Central memory CD8-positive, alpha-beta T cell (primary cell): Measurements from ENCODE around the gene LCE6A.

Experiments
- ATAC-seq: fragments of 150-1000 bp; cut with Tn5 transposase; replicated peaks from 2 replicates; pipeline ENCODE4 v1.10.0; 2022; ENCODE audit warnings: mild to moderate bottlenecking, moderate FRiP score, moderate number of reproducible peaks; ENCODE audit not compliant: poor library complexity, severe bottlenecking; ENCODE audit errors: extremely low read depth
- DNase-seq, 2 donors: peaks; one replicate each; pipeline ENCODE4 v3.0.0; 2021; ENCODE audit warnings: low spot score in 2 of 2
- H3K27ac Mint-ChIP-seq: one replicate; pipeline ENCODE4 v1.8.0; 2022; ENCODE audit warnings: low read depth, mild to moderate bottlenecking, moderate library complexity, mixed read lengths
- H3K27me3 Mint-ChIP-seq: one replicate; pipeline ENCODE4 v1.8.0; 2022; ENCODE audit warnings: mixed read lengths
- H3K36me3 Mint-ChIP-seq: one replicate; pipeline ENCODE4 v1.8.0; 2022; ENCODE audit warnings: mild to moderate bottlenecking, moderate library complexity, mixed read lengths; ENCODE audit not compliant: insufficient read depth
- H3K4me1 Mint-ChIP-seq: one replicate; pipeline ENCODE4 v1.8.0; 2022; ENCODE audit warnings: mixed read lengths
- H3K4me3 Mint-ChIP-seq: one replicate; pipeline ENCODE4 v1.8.0; 2022; ENCODE audit warnings: mild to moderate bottlenecking, moderate library complexity, mixed read lengths
- H3K9me3 Mint-ChIP-seq: one replicate; pipeline ENCODE4 v1.8.0; 2022; ENCODE audit warnings: mixed read lengths

The LCE6A gene

GRCh38 chr1:152879559-152880198 lies 37.0 kb downstream of the LCE6A start:
- Mint-ChIP-seq H3K27me3 (peaks cover 34% of the 10 kb centered on the region), H3K4me1 (no peaks in the 10 kb centered on the region), H3K4me3 (no peak overlapping the region), H3K9me3 (no peaks in the 10 kb centered on the region), H3K27ac (no peak overlapping the region), H3K36me3 (no peaks in the 10 kb centered on the region)
- ATAC-seq, result no peak
- DNase-seq, result no peak

- Mint-ChIP-seq H3K4me3 (no peak overlapping the region), H3K27ac (no peak overlapping the region), H3K36me3 (no peaks in the 10 kb centered on the region), H3K4me1 (no peaks in the 10 kb centered on the region), H3K27me3 (peaks cover 28% of the 10 kb centered on the region), H3K9me3 (no peaks in the 10 kb centered on the region)
- ATAC-seq, result no peak
- DNase-seq, result no peak
Observed at GRCh38 chr1:152880316-152880715, 37.7 kb downstream of the LCE6A start.

GRCh38 chr1:152880907-152881306 lies 38.3 kb downstream of the LCE6A start:
- peaks cover 28% of the 10 kb centered on the region for H3K27me3 Mint-ChIP-seq
- no peaks in the 10 kb centered on the region for H3K9me3 Mint-ChIP-seq
- H3K4me3 Mint-ChIP-seq, result no peak overlapping the region
- H3K4me1 Mint-ChIP-seq, result peaks cover 5% of the 10 kb centered on the region
- no peaks in the 10 kb centered on the region for H3K36me3 Mint-ChIP-seq
- DNase-seq (no peak), ATAC-seq (peak; percentile 28)
- no peak overlapping the region for H3K27ac Mint-ChIP-seq

- H3K36me3 Mint-ChIP-seq, result no peaks in the 10 kb centered on the region
- no peak overlapping the region for H3K27ac Mint-ChIP-seq
- no peaks in the 10 kb centered on the region for H3K9me3 Mint-ChIP-seq
- ATAC-seq (no peak), DNase-seq (no peak)
- peaks cover 17% of the 10 kb centered on the region for H3K27me3 Mint-ChIP-seq
- H3K4me3 Mint-ChIP-seq, result no peak overlapping the region
- peaks cover 5% of the 10 kb centered on the region for H3K4me1 Mint-ChIP-seq
Observed at GRCh38 chr1:152884085-152884484, 41.4 kb downstream of the LCE6A start.

- peaks cover 5% of the 10 kb centered on the region for H3K4me1 Mint-ChIP-seq
- ATAC-seq (no peak), DNase-seq (no peak)
- H3K27ac Mint-ChIP-seq, result no peak overlapping the region
- no peaks in the 10 kb centered on the region for H3K36me3 Mint-ChIP-seq
- no peaks in the 10 kb centered on the region for H3K9me3 Mint-ChIP-seq
- peaks cover 22% of the 10 kb centered on the region for H3K27me3 Mint-ChIP-seq
- no peak overlapping the region for H3K4me3 Mint-ChIP-seq
Observed at GRCh38 chr1:152884506-152884905, 41.9 kb downstream of the LCE6A start.

GRCh38 chr1:152884966-152885624 lies 42.4 kb downstream of the LCE6A start:
- DNase-seq, result no peak
- H3K9me3 Mint-ChIP-seq, result no peaks in the 10 kb centered on the region
- ATAC-seq, result no peak
- peaks cover 5% of the 10 kb centered on the region for H3K4me1 Mint-ChIP-seq
- no peaks in the 10 kb centered on the region for H3K36me3 Mint-ChIP-seq
- peaks cover 24% of the 10 kb centered on the region for H3K27me3 Mint-ChIP-seq
- H3K4me3 Mint-ChIP-seq, result no peak overlapping the region
- H3K27ac Mint-ChIP-seq, result no peak overlapping the region

GRCh38 chr1:152886085-152886484 lies 43.4 kb downstream of the LCE6A start:
- Mint-ChIP-seq H3K36me3 (no peaks in the 10 kb centered on the region), H3K4me3 (no peak overlapping the region), H3K27ac (no peak overlapping the region), H3K4me1 (peaks cover 5% of the 10 kb centered on the region), H3K9me3 (no peaks in the 10 kb centered on the region), H3K27me3 (peaks cover 24% of the 10 kb centered on the region)
- no peak for ATAC-seq
- no peak for DNase-seq

GRCh38 chr1:152886758-152887409 lies 44.2 kb downstream of the LCE6A start:
- no peaks in the 10 kb centered on the region for H3K9me3 Mint-ChIP-seq
- DNase-seq (no peak), ATAC-seq (no peak)
- H3K27ac Mint-ChIP-seq, result no peak overlapping the region
- H3K36me3 Mint-ChIP-seq, result no peaks in the 10 kb centered on the region
- H3K4me1 Mint-ChIP-seq, result peaks cover 5% of the 10 kb centered on the region
- peaks cover 24% of the 10 kb centered on the region for H3K27me3 Mint-ChIP-seq
- H3K4me3 Mint-ChIP-seq, result no peak overlapping the region

- no peaks in the 10 kb centered on the region for H3K36me3 Mint-ChIP-seq
- ATAC-seq (no peak), DNase-seq (no peak)
- H3K27me3 Mint-ChIP-seq, result peaks cover 36% of the 10 kb centered on the region
- no peaks in the 10 kb centered on the region for H3K9me3 Mint-ChIP-seq
- peaks cover 5% of the 10 kb centered on the region for H3K4me1 Mint-ChIP-seq
- no peak overlapping the region for H3K27ac Mint-ChIP-seq
- no peak overlapping the region for H3K4me3 Mint-ChIP-seq
Observed at GRCh38 chr1:152888126-152888525, 45.5 kb downstream of the LCE6A start.
